ENCODE data around the gene ITIH4. TPM values are rescaled to one million over a fixed set of nuclear protein-coding genes. Genes with fewer than 3 reads are reported as not detected.

The ITIH4 gene
- total and polyA plus RNA-seq, 2 of the 13 experiments (the other 11 are each of a cell fraction or from before 2014, with no cell fraction given) = 2.7 to 5.3 TPM

DNA sequence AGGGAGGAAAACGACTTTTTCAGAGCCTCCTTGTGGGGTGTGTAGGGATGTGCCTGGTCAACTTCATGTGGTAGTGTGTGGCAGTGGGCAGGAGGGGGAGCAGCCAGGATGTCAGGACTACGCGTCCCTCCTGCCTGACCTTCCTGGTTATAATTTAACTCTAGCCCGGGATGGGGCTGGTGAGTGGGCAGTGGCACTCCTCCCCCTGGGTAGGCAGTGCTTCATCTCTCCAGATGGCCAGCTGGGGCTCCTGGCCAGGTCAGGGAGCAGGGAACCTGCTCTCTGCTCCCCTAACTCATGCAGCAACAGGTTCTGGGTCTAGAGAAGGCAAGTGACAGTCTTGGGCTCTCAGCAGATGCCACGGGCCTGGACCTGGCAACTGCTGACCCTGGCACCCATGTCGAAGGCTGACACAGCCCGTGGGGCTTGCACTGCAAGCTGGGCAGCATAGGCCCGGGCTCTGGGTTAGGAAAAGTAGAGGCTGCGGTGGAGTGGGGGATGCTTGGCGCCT is 2.6 kb downstream of the ITIH4 start (continued):
- TF ChIP-seq, protein P1, sequence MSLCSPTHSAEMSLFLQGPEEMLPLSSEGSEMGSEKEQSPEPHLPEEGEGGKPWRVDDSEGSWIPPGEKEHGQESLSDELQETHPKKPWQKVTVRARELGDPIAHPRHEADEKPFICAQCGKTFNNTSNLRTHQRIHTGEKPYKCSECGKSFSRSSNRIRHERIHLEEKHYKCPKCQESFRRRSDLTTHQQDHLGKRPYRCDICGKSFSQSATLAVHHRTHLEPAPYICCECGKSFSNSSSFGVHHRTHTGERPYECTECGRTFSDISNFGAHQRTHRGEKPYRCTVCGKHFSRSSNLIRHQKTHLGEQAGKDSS (CRISPR knock-in tag; IDR thresholded peaks at IDR 0.05; ENCODE audit: borderline replicate concordance, low read depth) = no peak
- TF ChIP-seq GATA4 (IDR thresholded peaks at IDR 0.05; ENCODE audit: borderline replicate concordance, low read depth) (no peak), ZBTB8A (CRISPR knock-in tag; IDR thresholded peaks at IDR 0.05; ENCODE audit: borderline replicate concordance, low read depth) (no peak), MEF2D (CRISPR knock-in tag; IDR thresholded peaks at IDR 0.05) (0 out of 2 replicates have a peak, but pooled peaks have one; percentile 14), CREB1 (IDR thresholded peaks at IDR 0.05) (no peak), CREB1 (CRISPR knock-in tag; IDR thresholded peaks at IDR 0.05) (no peak), ZNF564 (CRISPR knock-in tag; IDR thresholded peaks at IDR 0.05) (no peak), ZBTB21 (CRISPR knock-in tag; IDR thresholded peaks at IDR 0.05) (no peak), ZNF790 (CRISPR knock-in tag; IDR thresholded peaks at IDR 0.05; ENCODE audit: borderline replicate concordance) (no peak), FOSL2 (CRISPR knock-in tag; IDR thresholded peaks at IDR 0.05) (peak; percentile 31), ATF7 (IDR thresholded peaks at IDR 0.05) (no peak), ATF7 (CRISPR knock-in tag; IDR thresholded peaks at IDR 0.05) (no peak), RARG (CRISPR knock-in tag; IDR thresholded peaks at IDR 0.05; ENCODE audit: low read depth) (no peak), HNF4G (IDR thresholded peaks at IDR 0.05; ENCODE audit: borderline replicate concordance, low read depth, low read length) (no peak), HNF4G (CRISPR knock-in tag; IDR thresholded peaks at IDR 0.05; ENCODE audit: borderline replicate concordance, low read depth) (no peak), ZNF335 (CRISPR knock-in tag; IDR thresholded peaks at IDR 0.05) (no peak), TARDBP (CRISPR knock-in tag; IDR thresholded peaks at IDR 0.05) (peak; percentile 86; the same call in 1 of the 2 replicates), ZSCAN25 (CRISPR knock-in tag; IDR thresholded peaks at IDR 0.05) (no peak), ZFP41 (CRISPR knock-in tag; IDR thresholded peaks at IDR 0.05; ENCODE audit: borderline replicate concordance) (no peak)
- TF ChIP-seq, protein P2, sequence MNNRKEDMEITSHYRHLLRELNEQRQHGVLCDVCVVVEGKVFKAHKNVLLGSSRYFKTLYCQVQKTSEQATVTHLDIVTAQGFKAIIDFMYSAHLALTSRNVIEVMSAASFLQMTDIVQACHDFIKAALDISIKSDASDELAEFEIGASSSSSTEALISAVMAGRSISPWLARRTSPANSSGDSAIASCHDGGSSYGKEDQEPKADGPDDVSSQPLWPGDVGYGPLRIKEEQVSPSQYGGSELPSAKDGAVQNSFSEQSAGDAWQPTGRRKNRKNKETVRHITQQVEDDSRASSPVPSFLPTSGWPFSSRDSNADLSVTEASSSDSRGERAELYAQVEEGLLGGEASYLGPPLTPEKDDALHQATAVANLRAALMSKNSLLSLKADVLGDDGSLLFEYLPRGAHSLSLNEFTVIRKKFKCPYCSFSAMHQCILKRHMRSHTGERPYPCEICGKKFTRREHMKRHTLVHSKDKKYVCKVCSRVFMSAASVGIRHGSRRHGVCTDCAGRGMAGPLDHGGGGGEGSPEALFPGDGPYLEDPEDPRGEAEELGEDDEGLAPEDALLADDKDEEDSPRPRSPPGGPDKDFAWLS (CRISPR knock-in tag; IDR thresholded peaks at IDR 0.05; ENCODE audit: borderline replicate concordance) = no peak
- TF ChIP-seq, protein P3, sequence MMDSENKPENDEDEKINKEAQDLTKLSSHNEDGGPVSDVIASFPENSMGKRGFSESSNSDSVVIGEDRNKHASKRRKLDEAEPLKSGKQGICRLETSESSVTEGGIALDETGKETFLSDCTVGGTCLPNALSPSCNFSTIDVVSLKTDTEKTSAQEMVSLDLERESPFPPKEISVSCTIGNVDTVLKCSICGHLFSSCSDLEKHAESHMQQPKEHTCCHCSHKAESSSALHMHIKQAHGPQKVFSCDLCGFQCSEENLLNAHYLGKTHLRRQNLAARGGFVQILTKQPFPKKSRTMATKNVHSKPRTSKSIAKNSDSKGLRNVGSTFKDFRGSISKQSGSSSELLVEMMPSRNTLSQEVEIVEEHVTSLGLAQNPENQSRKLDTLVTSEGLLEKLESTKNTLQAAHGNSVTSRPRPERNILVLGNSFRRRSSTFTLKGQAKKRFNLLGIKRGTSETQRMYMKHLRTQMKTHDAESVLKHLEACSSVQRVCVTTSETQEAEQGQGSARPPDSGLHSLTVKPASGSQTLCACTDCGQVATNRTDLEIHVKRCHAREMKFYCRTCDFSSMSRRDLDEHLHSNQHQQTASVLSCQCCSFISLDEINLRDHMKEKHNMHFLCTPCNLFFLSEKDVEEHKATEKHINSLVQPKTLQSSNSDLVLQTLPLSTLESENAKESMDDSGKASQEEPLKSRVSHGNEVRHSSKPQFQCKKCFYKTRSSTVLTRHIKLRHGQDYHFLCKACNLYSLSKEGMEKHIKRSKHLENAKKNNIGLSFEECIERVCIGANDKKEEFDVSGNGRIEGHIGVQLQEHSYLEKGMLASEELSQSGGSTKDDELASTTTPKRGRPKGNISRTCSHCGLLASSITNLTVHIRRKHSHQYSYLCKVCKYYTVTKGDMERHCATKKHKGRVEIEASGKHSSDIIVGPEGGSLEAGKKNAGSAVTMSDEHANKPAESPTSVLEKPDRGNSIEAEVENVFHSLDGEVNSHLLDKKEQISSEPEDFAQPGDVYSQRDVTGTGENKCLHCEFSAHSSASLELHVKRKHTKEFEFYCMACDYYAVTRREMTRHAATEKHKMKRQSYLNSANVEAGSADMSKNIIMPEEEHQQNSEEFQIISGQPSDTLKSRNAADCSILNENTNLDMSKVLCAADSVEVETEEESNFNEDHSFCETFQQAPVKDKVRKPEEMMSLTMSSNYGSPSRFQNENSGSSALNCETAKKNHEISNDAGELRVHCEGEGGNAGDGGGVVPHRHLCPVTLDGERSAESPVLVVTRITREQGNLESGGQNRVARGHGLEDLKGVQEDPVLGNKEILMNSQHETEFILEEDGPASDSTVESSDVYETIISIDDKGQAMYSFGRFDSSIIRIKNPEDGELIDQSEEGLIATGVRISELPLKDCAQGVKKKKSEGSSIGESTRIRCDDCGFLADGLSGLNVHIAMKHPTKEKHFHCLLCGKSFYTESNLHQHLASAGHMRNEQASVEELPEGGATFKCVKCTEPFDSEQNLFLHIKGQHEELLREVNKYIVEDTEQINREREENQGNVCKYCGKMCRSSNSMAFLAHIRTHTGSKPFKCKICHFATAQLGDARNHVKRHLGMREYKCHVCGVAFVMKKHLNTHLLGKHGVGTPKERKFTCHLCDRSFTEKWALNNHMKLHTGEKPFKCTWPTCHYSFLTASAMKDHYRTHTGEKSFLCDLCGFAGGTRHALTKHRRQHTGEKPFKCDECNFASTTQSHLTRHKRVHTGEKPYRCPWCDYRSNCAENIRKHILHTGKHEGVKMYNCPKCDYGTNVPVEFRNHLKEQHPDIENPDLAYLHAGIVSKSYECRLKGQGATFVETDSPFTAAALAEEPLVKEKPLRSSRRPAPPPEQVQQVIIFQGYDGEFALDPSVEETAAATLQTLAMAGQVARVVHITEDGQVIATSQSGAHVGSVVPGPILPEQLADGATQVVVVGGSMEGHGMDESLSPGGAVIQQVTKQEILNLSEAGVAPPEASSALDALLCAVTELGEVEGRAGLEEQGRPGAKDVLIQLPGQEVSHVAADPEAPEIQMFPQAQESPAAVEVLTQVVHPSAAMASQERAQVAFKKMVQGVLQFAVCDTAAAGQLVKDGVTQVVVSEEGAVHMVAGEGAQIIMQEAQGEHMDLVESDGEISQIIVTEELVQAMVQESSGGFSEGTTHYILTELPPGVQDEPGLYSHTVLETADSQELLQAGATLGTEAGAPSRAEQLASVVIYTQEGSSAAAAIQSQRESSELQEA (CRISPR knock-in tag; IDR thresholded peaks at IDR 0.05; ENCODE audit: not compliant biosample characterization) = no peak

Measured in HepG2 (cell line).